Neural crest cell (in vitro differentiated cells): ENCODE data around the gene GJB4. TPM values are rescaled to one million over a fixed set of nuclear protein-coding genes. Genes with fewer than 3 reads are reported as not detected.

ENCODE experiments used
- DNase-seq: peaks from one replicate; pipeline ENCODE4 v3.0.0; 2021; ENCODE audit warnings: low read depth, mixed read lengths, low spot score
- H3K27ac Mint-ChIP-seq: one replicate; pipeline ENCODE4 v1.8.0; 2021; ENCODE audit warnings: mild to moderate bottlenecking, mixed read lengths; ENCODE audit not compliant: unreplicated experiment
- H3K27me3 Mint-ChIP-seq: 2 replicates; pipeline ENCODE4 v1.8.0; 2021; ENCODE audit warnings: low read depth, mild to moderate bottlenecking, mixed read lengths
- H3K36me3 Mint-ChIP-seq: 2 replicates; pipeline ENCODE4 v1.8.0; 2021; ENCODE audit warnings: low read depth, mild to moderate bottlenecking, mixed read lengths
- H3K4me1 Mint-ChIP-seq: 2 replicates; pipeline ENCODE4 v1.8.0; 2021; ENCODE audit warnings: mixed read lengths
- H3K4me3 Mint-ChIP-seq: one replicate; pipeline ENCODE4 v1.8.0; 2021; ENCODE audit warnings: mild to moderate bottlenecking, mixed read lengths
- H3K9me3 Mint-ChIP-seq: 2 replicates; pipeline ENCODE4 v1.8.0; 2021; ENCODE audit warnings: mixed read lengths
- total RNA-seq: library from RNA; stranded (reverse); gene quantifications from 2 replicates; pipeline ENCODE4 v1.2.1, GENCODE V29; 2021
- TF ChIP-seq, protein P1 (sequence below): fragments of 200-600 bp; sonication (generic); conservative IDR thresholded peaks from 2 replicates; pipeline ENCODE4 v1.5.0; 2021; ENCODE audit warnings: antibody characterized with exemption, mild to moderate bottlenecking

Gene GJB4
- total RNA-seq, 1 donor from 2014 or later: not detected

DNA sequence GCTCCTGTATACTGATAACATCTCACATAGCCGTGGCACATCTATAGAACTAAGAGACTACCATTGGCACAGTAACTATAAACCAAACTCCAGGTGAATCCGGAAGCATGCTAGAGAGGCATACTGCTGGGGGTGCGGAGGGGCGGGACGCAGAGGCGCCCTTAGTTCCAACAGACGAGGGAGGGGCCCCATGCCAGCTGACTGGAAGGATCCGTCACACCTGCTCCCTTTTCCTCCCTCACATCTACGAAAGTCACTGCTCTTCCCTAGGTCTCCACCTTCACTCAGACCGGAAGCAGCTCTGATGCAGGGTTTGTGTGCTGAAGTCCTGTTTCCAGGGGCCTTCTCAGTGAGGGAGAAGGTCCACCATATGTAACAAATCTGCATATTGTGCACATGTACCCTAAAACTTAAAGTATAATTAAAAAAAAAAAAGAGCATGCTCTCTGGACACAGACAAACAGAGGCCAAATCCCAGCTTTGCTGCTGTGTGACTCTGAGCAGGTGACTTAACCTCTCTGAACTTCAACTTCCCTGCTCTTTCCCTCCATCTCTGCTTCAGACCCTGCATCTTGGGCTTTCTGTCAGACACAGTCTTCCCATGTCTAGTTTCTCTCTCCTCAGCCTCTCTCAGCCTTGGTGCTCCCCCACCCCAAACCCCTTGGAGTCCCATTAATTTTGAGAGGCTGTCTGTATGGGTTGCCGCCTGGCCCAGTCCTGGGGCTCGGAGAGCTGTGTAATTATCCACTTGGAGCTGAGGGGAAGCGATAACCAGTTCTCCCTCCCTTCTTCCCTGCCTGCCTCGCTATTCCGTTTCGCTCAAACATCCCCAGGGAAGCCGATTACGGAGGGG lies 12.5 kb upstream of the GJB4 start:
- DNase-seq: no peak
- Mint-ChIP-seq H3K36me3 (no peaks in the 10 kb centered on the region), H3K27ac (no peak overlapping the region), H3K4me3 (no peak overlapping the region), H3K4me1 (no peaks in the 10 kb centered on the region), H3K27me3 (peaks cover 32% of the 10 kb centered on the region), H3K9me3 (no peaks in the 10 kb centered on the region)
- TF ChIP-seq, protein P1, sequence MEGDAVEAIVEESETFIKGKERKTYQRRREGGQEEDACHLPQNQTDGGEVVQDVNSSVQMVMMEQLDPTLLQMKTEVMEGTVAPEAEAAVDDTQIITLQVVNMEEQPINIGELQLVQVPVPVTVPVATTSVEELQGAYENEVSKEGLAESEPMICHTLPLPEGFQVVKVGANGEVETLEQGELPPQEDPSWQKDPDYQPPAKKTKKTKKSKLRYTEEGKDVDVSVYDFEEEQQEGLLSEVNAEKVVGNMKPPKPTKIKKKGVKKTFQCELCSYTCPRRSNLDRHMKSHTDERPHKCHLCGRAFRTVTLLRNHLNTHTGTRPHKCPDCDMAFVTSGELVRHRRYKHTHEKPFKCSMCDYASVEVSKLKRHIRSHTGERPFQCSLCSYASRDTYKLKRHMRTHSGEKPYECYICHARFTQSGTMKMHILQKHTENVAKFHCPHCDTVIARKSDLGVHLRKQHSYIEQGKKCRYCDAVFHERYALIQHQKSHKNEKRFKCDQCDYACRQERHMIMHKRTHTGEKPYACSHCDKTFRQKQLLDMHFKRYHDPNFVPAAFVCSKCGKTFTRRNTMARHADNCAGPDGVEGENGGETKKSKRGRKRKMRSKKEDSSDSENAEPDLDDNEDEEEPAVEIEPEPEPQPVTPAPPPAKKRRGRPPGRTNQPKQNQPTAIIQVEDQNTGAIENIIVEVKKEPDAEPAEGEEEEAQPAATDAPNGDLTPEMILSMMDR: no peak

DNA sequence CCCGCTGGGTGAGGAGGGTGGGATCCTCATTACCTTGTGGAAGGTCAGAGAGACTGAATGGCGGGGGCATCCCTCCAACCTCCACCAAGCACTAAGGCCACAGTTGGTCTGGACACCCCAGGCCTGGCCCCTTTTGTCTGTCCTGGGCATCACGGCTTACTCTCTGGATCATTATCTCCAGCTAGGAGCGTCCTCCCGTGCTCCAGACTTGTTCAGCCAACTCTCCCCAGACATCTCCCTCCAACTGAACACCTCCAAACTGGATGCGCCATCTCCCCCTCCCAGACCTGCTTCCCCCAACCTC lies 11.9 kb upstream of the GJB4 start:
- no peaks in the 10 kb centered on the region for H3K9me3 Mint-ChIP-seq
- no peak overlapping the region for H3K27ac Mint-ChIP-seq
- H3K4me3 Mint-ChIP-seq: no peak overlapping the region
- H3K36me3 Mint-ChIP-seq: no peaks in the 10 kb centered on the region
- peaks cover 29% of the 10 kb centered on the region for H3K27me3 Mint-ChIP-seq
- DNase-seq: no peak
- no peaks in the 10 kb centered on the region for H3K4me1 Mint-ChIP-seq
- TF ChIP-seq, protein P1: no peak

DNA sequence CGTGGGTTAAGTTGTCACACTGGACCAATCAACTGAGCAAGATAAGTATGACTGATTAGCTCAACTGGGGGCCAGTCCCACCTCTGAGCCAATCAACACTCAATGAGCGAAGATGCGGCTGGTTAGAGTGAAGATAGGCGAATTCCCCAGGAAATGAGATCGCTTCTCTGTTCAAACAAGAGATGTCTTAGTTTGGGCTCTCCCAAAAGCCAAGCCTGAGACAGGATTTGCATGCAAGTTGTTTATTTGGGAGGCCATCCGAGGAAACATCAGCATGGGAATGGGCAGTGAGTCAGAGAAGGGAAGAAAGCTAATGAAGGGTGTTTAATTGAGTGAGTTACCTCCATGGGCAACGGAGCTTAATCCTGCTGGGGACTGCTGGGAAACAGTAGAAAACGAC lies 9.5 kb upstream of the GJB4 start:
- H3K4me3 Mint-ChIP-seq: no peak overlapping the region
- H3K9me3 Mint-ChIP-seq: no peaks in the 10 kb centered on the region
- no peak for DNase-seq
- H3K4me1 Mint-ChIP-seq: no peaks in the 10 kb centered on the region
- TF ChIP-seq, protein P1: no peak
- no peaks in the 10 kb centered on the region for H3K36me3 Mint-ChIP-seq
- H3K27ac Mint-ChIP-seq: no peak overlapping the region
- H3K27me3 Mint-ChIP-seq: peaks cover 14% of the 10 kb centered on the region

DNA sequence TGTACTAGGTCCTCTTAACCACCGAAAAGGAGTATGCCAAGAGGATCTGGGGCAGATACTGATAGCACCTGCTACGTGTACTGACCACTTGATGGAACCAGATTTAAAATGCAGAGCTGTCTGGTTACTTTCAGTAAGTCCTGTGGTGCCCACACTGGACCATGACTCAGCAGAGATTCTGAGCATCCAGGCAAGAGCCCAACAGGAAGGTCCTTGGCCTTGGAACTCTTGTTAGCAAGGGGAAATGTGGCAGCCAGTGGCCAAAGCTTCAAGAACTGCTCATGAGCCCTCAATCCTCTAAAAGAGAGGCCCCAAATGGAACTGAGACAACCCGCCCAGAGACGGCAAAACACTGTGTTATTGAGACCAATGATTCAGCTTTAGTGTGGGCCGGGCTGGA lies 8.9 kb upstream of the GJB4 start:
- Mint-ChIP-seq H3K9me3 (no peaks in the 10 kb centered on the region), H3K27me3 (peaks cover 10% of the 10 kb centered on the region), H3K4me3 (no peak overlapping the region), H3K4me1 (no peaks in the 10 kb centered on the region), H3K27ac (no peak overlapping the region), H3K36me3 (no peaks in the 10 kb centered on the region)
- DNase-seq: no peak
- TF ChIP-seq, protein P1: no peak

DNA sequence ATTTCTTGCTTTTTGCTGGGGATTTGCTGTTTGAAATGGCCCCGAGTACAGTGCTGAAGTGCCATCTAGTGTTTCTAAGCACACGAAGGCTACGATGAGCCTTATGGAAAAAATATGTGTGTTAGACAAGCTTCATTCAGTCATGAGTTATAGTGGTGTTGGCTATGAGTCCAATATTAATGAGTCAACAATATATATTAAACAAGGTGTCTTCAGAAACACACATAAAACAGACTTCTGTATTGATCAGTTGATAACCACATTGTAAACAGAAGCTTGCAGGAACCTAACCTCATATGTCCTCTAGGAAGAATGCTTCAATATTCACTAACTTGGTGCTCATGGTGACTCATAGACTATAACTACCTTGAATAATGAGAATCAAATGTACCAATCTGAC lies 6.4 kb upstream of the GJB4 start:
- Mint-ChIP-seq H3K4me3 (no peak overlapping the region), H3K27me3 (peaks cover 4% of the 10 kb centered on the region), H3K27ac (no peak overlapping the region), H3K4me1 (no peaks in the 10 kb centered on the region), H3K36me3 (no peaks in the 10 kb centered on the region), H3K9me3 (no peaks in the 10 kb centered on the region)
- no peak for DNase-seq
- TF ChIP-seq, protein P1: no peak
